Memory B cell (primary cell): ENCODE data around the gene PRKAG1.
"Not testable (repeated sequence)": the region's sequence is repeated elsewhere in the genome, so short reads cannot be mapped to it uniquely, and the experiment has no call there.

ENCODE experiments used
- ATAC-seq: fragments of 150-1000 bp; cut with Tn5 transposase; 2 replicates; pipeline ENCODE4 v1.10.0; 2021; ENCODE audit warnings: low read depth, mild to moderate bottlenecking, moderate library complexity
- DNase-seq, 2 donors: peaks; one replicate each; pipeline ENCODE4 v3.0.0; 2022; ENCODE audit warnings: low spot score in 2 of 2
- H3K27ac Mint-ChIP-seq: one replicate; pipeline ENCODE4 v1.8.0; 2022; ENCODE audit warnings: mild to moderate bottlenecking, moderate library complexity, mixed read lengths
- H3K27me3 Mint-ChIP-seq: one replicate; pipeline ENCODE4 v1.8.0; 2022; ENCODE audit warnings: mixed read lengths
- H3K36me3 Mint-ChIP-seq: one replicate; pipeline ENCODE4 v1.8.0; 2022; ENCODE audit warnings: mild to moderate bottlenecking, mixed read lengths
- H3K4me1 Mint-ChIP-seq: one replicate; pipeline ENCODE4 v1.8.0; 2022; ENCODE audit warnings: mixed read lengths
- H3K4me3 Mint-ChIP-seq: one replicate; pipeline ENCODE4 v1.8.0; 2022; ENCODE audit warnings: mild to moderate bottlenecking, moderate library complexity, mixed read lengths
- H3K9me3 Mint-ChIP-seq: one replicate; pipeline ENCODE4 v1.8.0; 2022; ENCODE audit warnings: mixed read lengths

The PRKAG1 gene

DNA sequence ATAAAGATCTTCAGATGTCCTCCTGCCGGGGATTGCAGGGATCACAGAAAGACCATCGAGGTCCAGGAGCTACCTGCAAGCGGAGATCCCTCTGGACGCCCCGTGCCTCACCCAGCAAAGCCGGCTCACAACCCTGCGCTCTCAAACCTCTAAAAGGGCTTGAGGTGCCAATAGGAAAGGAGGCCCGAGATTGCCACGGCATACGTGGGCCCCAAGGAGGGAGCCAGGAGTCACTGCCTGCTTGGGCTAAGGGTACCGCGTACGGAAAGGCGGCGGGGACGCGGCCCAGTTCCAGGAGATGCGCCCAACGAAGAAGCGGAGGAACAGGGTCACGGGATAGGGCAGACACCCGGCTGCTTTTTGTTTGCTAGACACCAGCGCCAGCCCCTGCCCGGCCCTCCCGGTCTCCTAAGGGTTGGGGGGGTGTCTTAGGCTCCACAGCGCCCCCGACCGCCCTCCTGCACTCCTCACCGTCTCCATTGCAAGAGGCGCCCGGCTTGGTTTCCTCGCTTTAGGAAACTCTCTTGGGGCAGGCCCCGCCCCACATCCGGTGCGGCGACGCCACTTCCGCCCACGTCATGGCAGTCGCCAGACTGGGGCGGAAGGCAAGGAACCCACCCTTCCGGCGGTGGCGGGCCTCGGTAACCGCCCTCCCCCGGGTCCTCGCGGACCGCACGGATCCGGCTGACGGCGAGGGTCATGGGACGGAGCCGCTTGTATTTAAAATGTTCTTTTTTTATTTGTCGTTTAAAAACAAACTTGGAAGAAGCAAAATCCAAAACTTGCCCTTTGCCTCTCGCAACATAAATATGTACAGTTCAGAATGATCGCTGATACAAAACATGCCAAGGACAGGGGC, at the start of gene PRKAG1:
Gene PRKAG1, minus strand, starts transcription at position 516 of the 859 bp plus-strand sequence. Its CDS starts 36 bp downstream, at position 480.
- peak; percentile 88 for ATAC-seq
- H3K36me3 Mint-ChIP-seq, result peaks cover 22% of the 10 kb centered on the region

DNA sequence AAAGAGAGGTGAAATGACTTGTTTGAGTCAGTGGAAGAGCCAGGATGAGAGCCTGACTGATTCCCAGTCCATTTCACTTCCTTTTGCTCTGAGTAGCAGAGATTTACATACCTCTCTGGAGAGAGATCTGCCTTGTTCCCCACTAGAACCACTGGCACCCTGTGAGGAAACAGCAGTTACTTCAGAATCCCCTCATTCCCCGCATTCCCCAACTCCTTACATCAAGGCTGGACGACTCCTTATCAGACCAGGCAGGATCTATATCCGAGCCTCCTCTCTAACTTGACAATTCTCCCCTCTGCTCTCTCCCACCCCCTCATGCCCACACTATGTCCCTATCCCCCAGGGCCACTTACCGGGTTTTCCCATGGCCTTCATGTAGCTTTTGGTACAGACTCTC, 47.5 kb upstream of the PRKAG1 start:
- Mint-ChIP-seq H3K27ac (no peak overlapping the region), H3K27me3 (no peaks in the 10 kb centered on the region), H3K36me3 (no peaks in the 10 kb centered on the region), H3K4me3 (no peak overlapping the region), H3K4me1 (peaks cover 19% of the 10 kb centered on the region), H3K9me3 (no peaks in the 10 kb centered on the region)
- ATAC-seq, result no peak
- DNase-seq, result no peak

More for the DNA sequence above, at the start of gene PRKAG1:
- Mint-ChIP-seq H3K9me3 (no peaks in the 10 kb centered on the region), H3K27me3 (no peaks in the 10 kb centered on the region), H3K4me1 (peaks cover 24% of the 10 kb centered on the region), H3K27ac (peak within 1 kb of the TSS; percentile 100), H3K4me3 (peak within 1 kb of the TSS; percentile 97)
- DNase-seq, result peak; percentile 96

DNA sequence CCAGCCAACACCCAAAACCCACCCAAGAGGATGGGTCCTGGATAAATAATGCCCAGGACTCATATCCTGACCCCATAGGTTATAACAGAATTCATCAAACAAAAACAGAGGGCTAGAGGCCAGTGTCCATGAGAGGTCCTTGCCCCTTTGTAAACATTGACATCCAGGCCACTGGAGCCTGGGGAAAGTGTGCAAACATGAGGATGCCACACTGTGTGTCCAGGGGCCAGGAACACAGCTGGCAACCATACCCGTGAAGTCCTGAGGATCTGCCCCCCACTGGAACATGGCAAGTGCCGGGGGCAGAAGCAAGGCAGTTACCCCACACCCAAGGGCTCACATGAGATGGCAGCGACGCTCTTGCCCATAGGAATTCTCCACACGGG, 46.2 kb upstream of the PRKAG1 start:
- Mint-ChIP-seq H3K36me3 (no peaks in the 10 kb centered on the region), H3K4me1 (peaks cover 17% of the 10 kb centered on the region), H3K27me3 (no peaks in the 10 kb centered on the region), H3K27ac (no peak overlapping the region), H3K9me3 (no peaks in the 10 kb centered on the region), H3K4me3 (no peak overlapping the region)
- DNase-seq (no peak), ATAC-seq (no peak)

DNA sequence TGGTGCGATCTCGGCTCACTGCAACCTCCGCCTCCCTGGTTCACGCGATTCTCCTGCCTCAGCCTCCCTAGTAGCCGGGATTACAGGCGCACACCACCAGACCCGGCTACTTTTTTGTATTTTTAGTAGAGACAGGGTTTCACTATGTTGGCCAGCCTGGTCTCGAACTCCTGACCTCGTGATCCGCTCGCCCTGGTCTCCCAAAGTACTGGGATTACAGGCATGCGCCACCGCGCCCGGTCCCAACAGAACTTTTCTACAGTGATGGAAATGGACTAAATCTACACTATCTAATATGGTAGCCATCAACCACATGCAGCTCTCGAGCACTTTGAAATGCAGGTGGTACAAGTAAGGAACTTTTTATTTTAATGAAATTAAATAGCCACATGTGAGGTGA, 43.3 kb upstream of the PRKAG1 start:
- H3K36me3 Mint-ChIP-seq, DNase-seq, H3K27me3 Mint-ChIP-seq, ATAC-seq, H3K27ac Mint-ChIP-seq, H3K9me3 Mint-ChIP-seq: not testable (repeated sequence)
- H3K4me1 Mint-ChIP-seq, result peaks cover 34% of the 10 kb centered on the region
- peak overlapping the region; percentile 47 for H3K4me3 Mint-ChIP-seq

DNA sequence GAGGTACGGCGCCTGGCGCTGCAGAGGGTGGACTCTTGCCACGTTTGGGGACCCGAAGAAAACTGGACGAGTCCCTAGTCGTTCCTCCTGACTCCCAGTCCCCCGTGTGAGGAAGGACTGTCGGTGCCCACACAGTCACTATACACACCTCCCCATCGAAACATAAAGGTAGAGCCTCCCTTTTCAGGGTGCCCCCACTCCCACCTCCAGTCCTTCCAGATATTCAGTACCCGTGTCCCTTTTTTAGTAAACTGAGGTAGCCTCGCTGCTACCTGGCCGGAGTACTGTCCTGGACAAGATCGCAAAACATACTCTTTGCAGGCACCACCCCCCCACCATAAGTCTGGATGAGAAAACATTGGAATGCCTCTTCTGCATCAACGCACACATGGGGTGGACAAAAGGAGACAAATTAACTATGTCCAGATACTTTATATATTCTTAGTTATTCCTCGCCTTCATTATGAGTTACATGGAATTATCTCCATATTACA, 42.6 kb upstream of the PRKAG1 start:
- DNase-seq, result no peak
- Mint-ChIP-seq H3K36me3 (no peaks in the 10 kb centered on the region), H3K4me1 (peaks cover 41% of the 10 kb centered on the region), H3K27me3 (no peaks in the 10 kb centered on the region), H3K9me3 (no peaks in the 10 kb centered on the region), H3K4me3 (peak overlapping the region; percentile 90), H3K27ac (peak overlapping the region; percentile 90)
- ATAC-seq, result no peak

DNA sequence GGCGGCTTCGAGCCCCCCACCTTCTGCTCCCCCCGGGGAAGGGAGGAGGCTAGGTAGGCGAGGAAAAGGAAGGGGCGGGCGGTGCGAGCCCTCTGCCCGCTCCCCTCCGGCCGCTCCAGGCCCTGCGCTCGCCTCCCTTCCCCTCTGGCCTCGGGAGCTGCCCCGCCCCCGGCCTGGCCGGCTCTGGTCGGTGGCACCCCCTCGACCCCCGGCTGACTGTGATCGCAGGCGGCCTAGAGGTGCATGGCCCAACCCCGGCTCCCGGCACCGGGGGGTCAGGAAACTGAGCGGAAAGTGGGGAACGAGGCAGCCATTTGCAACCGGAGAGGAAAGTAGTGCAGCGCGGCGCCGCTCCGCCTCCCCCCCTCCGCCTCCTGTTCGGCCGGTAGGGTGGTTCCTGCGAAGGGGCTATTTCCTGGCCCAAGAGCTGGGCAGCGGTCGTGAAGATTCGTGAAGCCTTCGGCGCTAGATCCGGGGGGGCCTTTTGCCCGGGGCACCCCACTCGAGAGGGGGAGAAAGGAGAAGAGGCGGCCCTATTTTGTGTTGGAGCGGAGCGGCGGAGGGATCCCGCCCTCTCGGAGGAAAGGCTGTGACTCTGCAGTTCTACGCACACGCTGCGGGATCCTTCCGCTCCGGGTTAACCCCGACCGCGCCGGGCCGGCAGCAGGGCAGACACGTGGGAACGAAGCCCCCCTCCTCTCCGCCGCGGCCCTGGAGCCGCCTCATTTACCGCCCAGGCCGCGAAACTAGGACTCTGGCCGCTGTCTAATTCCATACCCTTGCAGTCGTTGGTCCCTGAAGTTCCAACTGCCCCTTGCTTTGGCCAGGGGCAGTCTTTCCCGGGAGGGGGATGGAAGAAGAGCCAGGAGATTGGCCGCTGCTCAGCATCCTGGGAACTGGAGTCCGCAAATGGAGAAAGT, 41.9 kb upstream of the PRKAG1 start, which contains the start of gene KMT2D:
Gene KMT2D, minus strand, starts transcription at position 558 of the 920 bp plus-strand sequence. CDS start 5,470 bp downstream, outside the sequence.
- Mint-ChIP-seq H3K9me3 (no peaks in the 10 kb centered on the region), H3K27ac (peak within 1 kb of the TSS; percentile 94), H3K36me3 (peaks cover 3% of the 10 kb centered on the region), H3K27me3 (no peaks in the 10 kb centered on the region), H3K4me3 (peak within 1 kb of the TSS; percentile 90), H3K4me1 (peaks cover 48% of the 10 kb centered on the region)
- peak; percentile 87 to 89 for DNase-seq
- ATAC-seq, result peak; percentile 72

DNA sequence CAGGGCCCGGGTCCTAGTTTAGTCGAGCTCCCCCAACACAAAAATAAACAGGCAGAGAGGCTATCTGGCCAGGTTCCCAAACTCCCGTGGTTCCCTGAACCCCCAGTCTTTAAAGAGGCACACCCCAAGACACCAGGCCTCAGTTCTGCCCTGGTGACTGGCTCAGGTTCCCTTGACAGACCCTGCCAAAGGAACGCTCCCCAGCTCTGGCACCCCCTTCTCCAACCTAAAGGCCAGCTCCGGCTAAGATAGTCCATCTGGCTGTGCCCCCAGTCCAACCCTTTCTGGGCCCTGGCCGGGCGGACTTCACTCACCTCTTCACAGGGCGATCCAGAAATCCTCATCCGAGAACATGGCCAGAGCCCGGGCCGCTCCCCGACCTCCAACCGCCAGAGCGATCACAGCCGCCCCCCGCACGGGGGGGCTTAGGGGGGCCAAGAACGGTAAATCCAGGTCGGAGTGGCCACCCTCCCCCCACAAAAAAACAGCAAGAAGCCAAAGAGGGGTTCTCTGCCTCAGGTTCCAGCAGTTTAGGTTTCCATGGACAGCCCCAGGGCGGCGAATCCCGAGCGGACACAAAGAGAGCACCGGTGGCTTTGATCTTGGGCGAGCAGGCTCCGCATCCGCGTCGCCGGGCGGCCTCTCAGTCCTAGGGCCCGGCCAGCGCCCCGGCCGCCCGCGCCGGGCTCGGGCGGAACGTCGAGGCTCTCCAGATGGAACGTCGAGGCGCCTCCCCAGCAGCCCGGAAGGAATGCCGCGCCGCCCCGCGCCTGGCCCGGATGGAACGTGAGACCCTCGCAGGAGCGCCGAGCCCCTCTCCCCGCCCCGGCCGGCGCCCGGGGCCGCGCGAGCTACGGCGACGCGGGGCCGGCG, 41.0 kb upstream of the PRKAG1 start:
- Mint-ChIP-seq H3K4me3 (peak overlapping the region; percentile 90), H3K36me3 (peaks cover 9% of the 10 kb centered on the region), H3K27ac (peak overlapping the region; percentile 94), H3K9me3 (no peaks in the 10 kb centered on the region), H3K4me1 (peaks cover 57% of the 10 kb centered on the region), H3K27me3 (no peaks in the 10 kb centered on the region)
- DNase-seq, result no peak
- peak; percentile 1 for ATAC-seq

DNA sequence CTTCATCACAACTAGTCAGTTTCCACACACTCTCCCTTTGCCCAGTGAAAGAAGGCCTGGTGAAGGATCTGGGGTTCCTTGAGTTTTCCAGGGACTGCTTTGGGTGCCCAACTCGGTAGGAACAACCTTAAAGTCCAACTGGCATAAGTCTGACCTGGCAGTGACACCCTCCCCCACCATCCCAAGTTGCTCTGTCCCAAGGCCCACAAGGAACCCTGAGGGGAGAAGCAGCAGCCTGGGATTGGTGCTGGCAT, 40.4 kb upstream of the PRKAG1 start:
- Mint-ChIP-seq H3K9me3 (no peaks in the 10 kb centered on the region), H3K4me1 (peaks cover 55% of the 10 kb centered on the region), H3K36me3 (peaks cover 9% of the 10 kb centered on the region), H3K27me3 (no peaks in the 10 kb centered on the region), H3K27ac (peak overlapping the region; percentile 94), H3K4me3 (peak overlapping the region; percentile 90)
- no peak for ATAC-seq
- no peak for DNase-seq

DNA sequence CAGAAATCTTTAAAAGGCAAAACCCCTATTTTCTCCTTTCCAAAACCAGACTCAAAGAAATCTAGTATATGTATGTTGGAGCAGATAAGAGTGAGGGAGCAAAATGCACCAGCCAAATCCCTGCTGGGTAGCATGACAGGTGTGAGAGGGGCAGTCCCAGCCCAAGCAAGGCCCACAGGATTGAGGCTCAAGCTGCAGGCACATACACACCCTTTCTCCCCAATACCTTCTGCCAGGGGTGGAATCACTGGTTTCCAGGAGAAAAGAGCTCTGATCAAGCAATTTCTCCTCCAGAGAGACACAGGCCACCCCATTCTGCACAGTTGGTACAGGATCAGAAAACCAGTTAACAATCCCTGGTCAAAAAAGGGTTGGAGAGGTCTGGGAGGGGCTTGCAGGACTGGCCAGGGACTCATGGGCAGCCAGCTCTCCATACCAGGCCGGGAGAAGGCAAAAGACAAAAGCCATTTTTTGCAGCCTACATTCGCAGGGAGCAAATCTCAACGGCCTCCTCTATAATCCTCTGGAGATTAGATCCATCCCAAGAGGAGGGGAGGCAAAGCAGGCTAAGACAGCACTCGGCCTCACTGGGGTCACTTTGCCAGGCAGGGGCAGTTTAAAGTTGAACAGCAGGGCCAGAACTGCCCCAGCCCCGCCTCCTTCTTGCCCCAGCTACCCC, 39.9 kb upstream of the PRKAG1 start:
- Mint-ChIP-seq H3K27ac (peak overlapping the region; percentile 94), H3K4me3 (peak overlapping the region; percentile 90), H3K9me3 (no peaks in the 10 kb centered on the region), H3K4me1 (peaks cover 53% of the 10 kb centered on the region), H3K36me3 (peaks cover 9% of the 10 kb centered on the region), H3K27me3 (no peaks in the 10 kb centered on the region)
- DNase-seq (no peak), ATAC-seq (no peak)

DNA sequence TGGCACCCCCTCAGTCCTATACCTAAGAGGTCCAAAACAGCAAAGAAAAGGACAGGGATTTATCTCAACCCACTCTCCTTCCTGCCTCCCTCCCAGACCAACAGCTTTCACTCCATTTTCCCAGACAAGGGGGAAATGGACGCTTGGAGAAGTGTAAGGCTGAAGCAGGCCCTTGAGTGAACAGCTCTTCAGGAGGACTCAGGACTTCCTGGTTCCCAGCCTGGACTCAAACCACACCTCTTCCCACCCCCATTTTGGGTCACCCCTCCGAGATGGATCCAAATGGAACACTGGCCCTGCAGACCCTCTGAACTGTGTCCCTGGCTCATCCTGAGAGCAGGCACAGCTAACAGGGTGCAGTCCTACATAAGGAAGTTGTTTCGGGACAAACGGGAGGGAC, 39.3 kb upstream of the PRKAG1 start:
- Mint-ChIP-seq H3K27ac (peak overlapping the region; percentile 71), H3K4me1 (peaks cover 53% of the 10 kb centered on the region), H3K9me3 (no peaks in the 10 kb centered on the region), H3K27me3 (no peaks in the 10 kb centered on the region), H3K36me3 (peaks cover 13% of the 10 kb centered on the region), H3K4me3 (peak overlapping the region; percentile 90)
- no peak for DNase-seq
- ATAC-seq, result no peak

DNA sequence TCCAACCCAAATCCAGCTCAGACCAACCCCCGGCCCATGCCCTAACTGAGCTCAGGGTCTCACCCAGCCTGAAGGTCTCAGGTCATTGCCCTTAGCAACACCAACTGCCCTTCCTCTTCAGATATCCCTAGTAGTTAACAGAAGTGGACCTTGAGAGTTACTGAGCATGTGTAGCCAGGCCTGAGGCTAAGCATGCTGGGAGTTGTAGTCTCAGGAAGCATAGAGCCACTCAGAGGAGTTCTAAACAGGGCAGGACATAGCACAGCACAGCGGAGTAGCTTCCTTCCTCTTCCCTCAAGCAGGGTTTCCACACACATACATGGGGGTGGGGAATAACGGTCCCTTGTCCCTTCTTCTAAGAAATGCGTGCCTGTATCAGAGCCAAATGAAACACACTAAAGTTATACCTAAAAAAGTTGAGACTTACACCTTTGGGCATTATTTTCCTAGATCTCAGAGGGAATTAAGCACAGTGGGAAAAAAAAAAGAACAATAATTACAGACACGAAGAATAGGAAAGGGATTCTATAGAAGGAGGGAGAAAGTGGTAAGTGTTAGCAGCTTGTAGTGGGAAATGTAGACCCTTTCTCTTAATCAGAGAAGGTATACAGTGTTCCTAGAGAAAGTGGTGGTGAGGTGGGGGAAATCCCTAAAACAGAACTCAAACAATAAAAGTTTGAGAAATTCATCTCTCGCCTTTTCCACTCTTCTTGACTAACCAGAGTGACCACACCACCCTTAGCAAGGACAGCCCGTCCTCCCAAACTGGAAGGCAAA, 37.6 kb upstream of the PRKAG1 start:
- ATAC-seq (peak; percentile 67), DNase-seq (peak; percentile 31 to 35)
- H3K27ac Mint-ChIP-seq, result peak overlapping the region; percentile 71
- H3K36me3 Mint-ChIP-seq, result peaks cover 23% of the 10 kb centered on the region
- H3K4me3 Mint-ChIP-seq, result peak overlapping the region; percentile 90
- H3K27me3 Mint-ChIP-seq, result no peaks in the 10 kb centered on the region
- no peaks in the 10 kb centered on the region for H3K9me3 Mint-ChIP-seq
- peaks cover 55% of the 10 kb centered on the region for H3K4me1 Mint-ChIP-seq

DNA sequence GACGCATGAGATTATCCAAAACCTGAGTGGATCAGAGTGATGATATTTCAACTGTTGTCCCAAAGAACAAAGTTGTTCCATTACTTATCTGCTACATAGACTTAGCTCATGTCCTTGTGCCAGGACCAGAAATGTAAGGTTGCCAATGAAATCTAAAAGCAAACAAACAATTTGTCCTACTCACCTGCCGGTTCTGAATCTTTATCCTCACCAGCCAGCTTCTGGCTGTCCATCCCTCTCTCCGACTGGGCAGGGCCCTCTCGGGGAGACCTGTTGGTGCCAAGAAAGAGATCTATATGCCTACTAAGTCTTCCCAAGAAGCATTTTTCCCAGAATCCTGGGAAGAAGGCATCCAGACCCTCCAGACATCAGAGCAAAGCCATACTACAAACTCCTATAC, 36.5 kb upstream of the PRKAG1 start:
- Mint-ChIP-seq H3K27me3 (no peaks in the 10 kb centered on the region), H3K4me1 (peaks cover 60% of the 10 kb centered on the region), H3K27ac (peak overlapping the region; percentile 71), H3K9me3 (no peaks in the 10 kb centered on the region), H3K36me3 (peaks cover 31% of the 10 kb centered on the region), H3K4me3 (no peak overlapping the region)
- ATAC-seq (no peak), DNase-seq (no peak)
